WTC11 (cell line): ENCODE data around the gene MMP28.

Experiments used
- ATF1 ChIP-seq: sonication (generic); formaldehyde crosslinking; IDR thresholded peaks from 2 replicates; pipeline ENCODE4 v1.8.1; 2023; ENCODE audit warnings: mild to moderate bottlenecking, moderate library complexity, missing genetic modification reagents
- ESRRA ChIP-seq: sonication (generic); formaldehyde crosslinking; IDR thresholded peaks from 2 replicates; pipeline ENCODE4 v1.8.1; 2022; ENCODE audit warnings: mild to moderate bottlenecking, missing genetic modification reagents, borderline replicate concordance
- NR2C2 ChIP-seq: sonication (generic); formaldehyde crosslinking; IDR thresholded peaks from 2 replicates; pipeline ENCODE4 v1.8.0; 2022; ENCODE audit warnings: mild to moderate bottlenecking, missing genetic modification reagents
- TEAD1 ChIP-seq: sonication (generic); formaldehyde crosslinking; IDR thresholded peaks from 2 replicates; pipeline ENCODE4 v1.8.0; 2022; ENCODE audit warnings: mild to moderate bottlenecking, missing genetic modification reagents
- TF ChIP-seq, protein P1 (sequence below): sonication (generic); formaldehyde crosslinking; IDR thresholded peaks from 2 replicates; pipeline ENCODE4 v1.8.1; 2023; ENCODE audit warnings: mild to moderate bottlenecking, missing genetic modification reagents, moderate library complexity
- TF ChIP-seq, protein P2 (sequence below): sonication (generic); formaldehyde crosslinking; IDR thresholded peaks from 2 replicates; pipeline ENCODE4 v1.8.1; 2023; ENCODE audit warnings: mild to moderate bottlenecking, missing genetic modification reagents, moderate library complexity
- TF ChIP-seq, protein P3 (sequence below): fragments of 200-600 bp; IDR thresholded peaks from 2 replicates; pipeline ENCODE4 v1.8.0; 2022; ENCODE audit warnings: antibody characterized with exemption
- TF ChIP-seq, protein P4 (sequence below): sonication (generic); formaldehyde crosslinking; IDR thresholded peaks from 2 replicates; pipeline ENCODE4 v1.8.1; 2023; ENCODE audit warnings: mild to moderate bottlenecking, moderate library complexity, missing genetic modification reagents

DNA sequence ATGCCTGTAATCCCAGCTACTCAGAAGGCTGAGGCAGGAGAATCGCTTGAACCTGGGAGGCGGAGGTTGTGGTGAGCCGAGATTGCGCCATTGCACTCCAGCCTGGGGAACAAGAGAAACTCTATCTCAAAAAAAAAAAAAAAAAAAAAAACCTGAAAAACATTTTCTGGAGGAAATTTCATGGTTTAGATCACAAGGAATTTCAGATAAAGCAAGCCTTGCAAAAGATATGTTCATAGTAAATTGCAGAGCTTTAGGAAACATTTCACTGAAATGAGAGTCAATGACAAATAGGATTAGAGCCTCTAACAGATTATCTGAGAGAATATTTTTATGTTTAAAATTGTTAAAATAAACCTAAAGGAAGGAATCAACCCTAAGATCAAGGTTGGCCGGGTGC lies 17.0 kb upstream of the MMP28 start:
- TF ChIP-seq, protein P1, sequence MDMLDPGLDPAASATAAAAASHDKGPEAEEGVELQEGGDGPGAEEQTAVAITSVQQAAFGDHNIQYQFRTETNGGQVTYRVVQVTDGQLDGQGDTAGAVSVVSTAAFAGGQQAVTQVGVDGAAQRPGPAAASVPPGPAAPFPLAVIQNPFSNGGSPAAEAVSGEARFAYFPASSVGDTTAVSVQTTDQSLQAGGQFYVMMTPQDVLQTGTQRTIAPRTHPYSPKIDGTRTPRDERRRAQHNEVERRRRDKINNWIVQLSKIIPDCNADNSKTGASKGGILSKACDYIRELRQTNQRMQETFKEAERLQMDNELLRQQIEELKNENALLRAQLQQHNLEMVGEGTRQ (CRISPR knock-in tag) = no peak
- TF ChIP-seq, protein P2, sequence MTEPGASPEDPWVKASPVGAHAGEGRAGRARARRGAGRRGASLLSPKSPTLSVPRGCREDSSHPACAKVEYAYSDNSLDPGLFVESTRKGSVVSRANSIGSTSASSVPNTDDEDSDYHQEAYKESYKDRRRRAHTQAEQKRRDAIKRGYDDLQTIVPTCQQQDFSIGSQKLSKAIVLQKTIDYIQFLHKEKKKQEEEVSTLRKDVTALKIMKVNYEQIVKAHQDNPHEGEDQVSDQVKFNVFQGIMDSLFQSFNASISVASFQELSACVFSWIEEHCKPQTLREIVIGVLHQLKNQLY (CRISPR knock-in tag) = no peak
- TF ChIP-seq, protein P3, sequence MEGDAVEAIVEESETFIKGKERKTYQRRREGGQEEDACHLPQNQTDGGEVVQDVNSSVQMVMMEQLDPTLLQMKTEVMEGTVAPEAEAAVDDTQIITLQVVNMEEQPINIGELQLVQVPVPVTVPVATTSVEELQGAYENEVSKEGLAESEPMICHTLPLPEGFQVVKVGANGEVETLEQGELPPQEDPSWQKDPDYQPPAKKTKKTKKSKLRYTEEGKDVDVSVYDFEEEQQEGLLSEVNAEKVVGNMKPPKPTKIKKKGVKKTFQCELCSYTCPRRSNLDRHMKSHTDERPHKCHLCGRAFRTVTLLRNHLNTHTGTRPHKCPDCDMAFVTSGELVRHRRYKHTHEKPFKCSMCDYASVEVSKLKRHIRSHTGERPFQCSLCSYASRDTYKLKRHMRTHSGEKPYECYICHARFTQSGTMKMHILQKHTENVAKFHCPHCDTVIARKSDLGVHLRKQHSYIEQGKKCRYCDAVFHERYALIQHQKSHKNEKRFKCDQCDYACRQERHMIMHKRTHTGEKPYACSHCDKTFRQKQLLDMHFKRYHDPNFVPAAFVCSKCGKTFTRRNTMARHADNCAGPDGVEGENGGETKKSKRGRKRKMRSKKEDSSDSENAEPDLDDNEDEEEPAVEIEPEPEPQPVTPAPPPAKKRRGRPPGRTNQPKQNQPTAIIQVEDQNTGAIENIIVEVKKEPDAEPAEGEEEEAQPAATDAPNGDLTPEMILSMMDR = no peak
- TF ChIP-seq ATF1 (CRISPR knock-in tag) (no peak), NR2C2 (CRISPR knock-in tag) (no peak), TEAD1 (no peak), ESRRA (CRISPR knock-in tag) (no peak)
- TF ChIP-seq, protein P4, sequence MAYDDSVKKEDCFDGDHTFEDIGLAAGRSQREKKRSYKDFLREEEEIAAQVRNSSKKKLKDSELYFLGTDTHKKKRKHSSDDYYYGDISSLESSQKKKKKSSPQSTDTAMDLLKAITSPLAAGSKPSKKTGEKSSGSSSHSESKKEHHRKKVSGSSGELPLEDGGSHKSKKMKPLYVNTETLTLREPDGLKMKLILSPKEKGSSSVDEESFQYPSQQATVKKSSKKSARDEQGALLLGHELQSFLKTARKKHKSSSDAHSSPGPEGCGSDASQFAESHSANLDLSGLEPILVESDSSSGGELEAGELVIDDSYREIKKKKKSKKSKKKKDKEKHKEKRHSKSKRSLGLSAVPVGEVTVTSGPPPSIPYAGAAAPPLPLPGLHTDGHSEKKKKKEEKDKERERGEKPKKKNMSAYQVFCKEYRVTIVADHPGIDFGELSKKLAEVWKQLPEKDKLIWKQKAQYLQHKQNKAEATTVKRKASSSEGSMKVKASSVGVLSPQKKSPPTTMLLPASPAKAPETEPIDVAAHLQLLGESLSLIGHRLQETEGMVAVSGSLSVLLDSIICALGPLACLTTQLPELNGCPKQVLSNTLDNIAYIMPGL = no peak
